IPS-15b (cell line): Measurements from ENCODE around the gene ANKH.
"Not testable (repeated sequence)": the region's sequence is repeated elsewhere in the genome, so short reads cannot be mapped to it uniquely, and the experiment has no call there.

Source experiments
- H3K27me3 ChIP-seq: one replicate; pipeline ENCODE4 v1.6.1; 2013; ENCODE audit warnings: low read length; ENCODE audit not compliant: control insufficient read depth, insufficient read depth
- H3K36me3 ChIP-seq: one replicate; pipeline ENCODE4 v1.6.1; 2013; ENCODE audit warnings: low read length; ENCODE audit not compliant: control insufficient read depth, insufficient read depth
- H3K4me1 ChIP-seq: one replicate; pipeline ENCODE4 v1.6.1; 2013; ENCODE audit warnings: mild to moderate bottlenecking, low read length; ENCODE audit not compliant: control insufficient read depth, insufficient read depth
- H3K4me3 ChIP-seq: one replicate; pipeline ENCODE4 v1.5.1; 2013; ENCODE audit warnings: low read depth, low read length
- H3K9ac ChIP-seq: one replicate; pipeline ENCODE4 v1.6.1; 2013; ENCODE audit warnings: low read depth, mild to moderate bottlenecking, low read length
- H3K9me3 ChIP-seq: one replicate; pipeline ENCODE4 v1.6.1; 2013; ENCODE audit warnings: mild to moderate bottlenecking, low read length; ENCODE audit not compliant: control insufficient read depth, insufficient read depth

ANKH gene

DNA sequence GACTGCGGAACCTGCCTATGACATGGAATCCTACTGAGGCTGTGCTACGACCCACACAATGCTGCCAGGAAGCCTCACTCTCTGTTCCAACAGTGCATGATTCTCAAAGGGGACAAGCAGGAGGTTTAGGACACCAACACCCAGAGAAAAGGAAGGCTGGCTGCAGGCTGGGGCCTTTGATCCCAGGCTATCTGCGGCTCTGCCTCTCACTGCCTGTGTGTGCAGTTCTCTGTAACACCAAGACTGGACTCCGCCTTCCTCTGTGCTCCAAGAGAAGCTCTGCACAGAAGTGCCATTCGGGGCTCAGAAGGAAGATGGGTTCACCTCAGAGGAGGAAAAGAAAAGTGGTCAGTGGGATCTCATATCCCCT lies 20.5 kb downstream of the ANKH start:
- Histone ChIP-seq H3K4me1 (peaks cover 15% of the 10 kb centered on the region), H3K9ac (no peak overlapping the region), H3K9me3 (no peaks in the 10 kb centered on the region), H3K36me3 (no peaks in the 10 kb centered on the region), H3K27me3 (no peaks in the 10 kb centered on the region), H3K4me3 (no peak overlapping the region)

DNA sequence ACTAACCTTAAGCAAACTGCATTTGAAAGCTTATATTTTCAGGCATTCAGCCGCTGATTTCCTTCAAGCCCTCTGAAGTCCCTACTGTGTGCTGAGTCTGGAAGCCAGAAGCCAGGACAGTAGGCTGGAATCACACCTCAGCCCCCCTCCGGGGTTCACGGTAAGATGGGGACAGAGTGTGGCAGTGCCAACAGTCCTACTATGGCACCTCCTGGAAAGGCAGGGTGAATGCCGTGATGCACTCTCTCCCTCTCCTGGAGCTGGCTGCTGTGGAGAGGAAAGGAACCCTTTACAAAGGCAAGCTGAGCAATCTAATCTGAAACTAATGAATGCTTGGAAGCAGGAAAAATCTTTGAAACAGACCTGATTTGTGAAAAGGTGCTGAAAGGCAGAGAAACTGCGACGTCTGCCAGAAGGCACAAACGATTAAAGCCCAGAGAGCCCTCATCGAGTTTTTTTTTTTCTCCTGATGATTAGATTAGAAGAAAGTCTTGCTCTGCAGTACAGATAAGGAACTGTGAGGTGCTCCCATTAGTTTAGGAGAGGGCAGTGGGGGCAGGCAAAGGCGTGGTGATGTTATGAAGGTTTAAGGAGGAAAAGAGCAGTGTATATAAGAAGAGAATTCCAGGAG lies 21.0 kb downstream of the ANKH start:
- no peaks in the 10 kb centered on the region for H3K36me3 ChIP-seq
- H3K4me3 ChIP-seq: no peak overlapping the region
- H3K27me3 ChIP-seq: no peaks in the 10 kb centered on the region
- no peak overlapping the region for H3K9ac ChIP-seq
- no peaks in the 10 kb centered on the region for H3K9me3 ChIP-seq
- peaks cover 15% of the 10 kb centered on the region for H3K4me1 ChIP-seq

DNA sequence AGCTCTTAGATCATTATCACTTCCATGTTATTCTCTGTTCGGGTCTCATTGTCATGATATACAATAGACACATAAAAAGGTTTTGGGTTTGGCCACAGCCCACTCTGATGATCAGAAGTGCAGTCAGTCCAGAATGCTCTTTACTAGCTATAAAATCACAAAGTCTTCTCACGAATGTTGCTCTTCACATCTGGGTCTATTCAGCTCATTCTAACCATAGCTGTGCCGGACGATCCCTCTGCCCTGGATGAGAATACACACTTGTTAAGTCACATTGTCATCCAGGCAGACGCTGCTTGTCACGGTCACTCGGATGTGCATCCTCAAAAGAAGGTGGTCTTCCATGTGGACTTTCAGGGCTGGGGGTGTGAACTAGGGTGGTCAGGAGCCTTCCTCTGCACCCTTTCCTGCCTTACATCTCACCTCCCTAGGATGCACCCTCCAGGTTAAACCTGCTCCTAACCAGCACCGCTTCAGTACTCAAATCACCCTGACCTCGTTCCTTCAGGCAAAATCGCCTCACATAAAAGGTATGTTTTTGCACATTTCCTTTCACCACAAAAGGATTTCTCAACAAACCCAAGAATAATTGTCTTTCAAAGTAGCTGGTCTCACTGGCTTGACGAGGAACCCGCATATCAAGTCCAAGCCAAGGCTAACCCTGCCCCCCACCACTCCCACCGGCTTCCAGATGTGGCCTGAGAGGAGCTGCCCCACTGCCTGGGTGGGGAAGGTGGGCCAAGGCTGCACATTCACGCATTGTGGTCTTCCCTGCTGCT lies 21.9 kb downstream of the ANKH start:
- Histone ChIP-seq H3K4me3 (no peak overlapping the region), H3K4me1 (peaks cover 15% of the 10 kb centered on the region), H3K36me3 (no peaks in the 10 kb centered on the region), H3K9me3 (no peaks in the 10 kb centered on the region), H3K9ac (no peak overlapping the region), H3K27me3 (no peaks in the 10 kb centered on the region)

DNA sequence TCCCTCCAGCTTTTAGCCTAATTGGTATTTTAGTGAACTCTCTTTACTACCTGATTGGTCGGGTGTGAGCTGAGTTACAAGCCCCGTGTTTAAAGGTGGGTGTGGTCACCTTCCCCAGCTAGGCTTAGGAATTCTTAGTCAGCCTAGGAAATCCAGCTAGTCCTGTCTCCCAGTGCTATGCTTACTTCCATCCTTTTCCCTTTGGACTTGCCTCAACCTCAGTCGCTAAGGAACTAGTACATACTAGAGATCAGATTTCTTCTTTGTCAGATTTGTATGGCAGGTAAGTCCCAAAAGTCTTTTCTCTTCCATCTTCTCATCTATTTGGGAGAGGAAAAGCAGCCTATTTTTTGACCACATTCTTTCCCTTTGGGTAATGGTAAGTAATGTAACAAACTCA lies 22.6 kb downstream of the ANKH start:
- H3K4me3 ChIP-seq, H3K36me3 ChIP-seq, H3K9me3 ChIP-seq, H3K9ac ChIP-seq, H3K27me3 ChIP-seq: not testable (repeated sequence)
- peaks cover 15% of the 10 kb centered on the region for H3K4me1 ChIP-seq

DNA sequence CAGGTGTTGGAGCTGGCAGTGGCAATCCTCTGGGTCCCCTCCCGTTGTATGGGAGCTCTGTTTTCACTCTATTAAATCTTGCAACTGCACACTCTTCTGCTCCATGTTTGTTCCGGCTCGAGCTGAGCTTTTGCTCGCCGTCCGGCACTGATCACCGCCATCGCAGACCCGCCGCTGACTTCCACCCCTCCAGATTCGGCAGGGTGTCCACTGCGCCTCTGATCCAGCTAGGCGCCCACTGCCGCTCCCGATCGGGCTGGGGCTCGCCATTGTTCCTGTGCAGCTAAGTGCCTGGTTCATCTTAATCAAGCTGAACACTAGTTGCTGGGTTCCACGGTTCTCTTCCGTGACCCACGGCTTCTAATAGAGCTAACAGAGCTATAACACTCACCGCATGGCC lies 23.2 kb downstream of the ANKH start:
- Histone ChIP-seq H3K36me3 (no peaks in the 10 kb centered on the region), H3K9ac (no peak overlapping the region), H3K27me3 (no peaks in the 10 kb centered on the region), H3K9me3 (no peaks in the 10 kb centered on the region), H3K4me3 (no peak overlapping the region), H3K4me1 (peaks cover 15% of the 10 kb centered on the region)

DNA sequence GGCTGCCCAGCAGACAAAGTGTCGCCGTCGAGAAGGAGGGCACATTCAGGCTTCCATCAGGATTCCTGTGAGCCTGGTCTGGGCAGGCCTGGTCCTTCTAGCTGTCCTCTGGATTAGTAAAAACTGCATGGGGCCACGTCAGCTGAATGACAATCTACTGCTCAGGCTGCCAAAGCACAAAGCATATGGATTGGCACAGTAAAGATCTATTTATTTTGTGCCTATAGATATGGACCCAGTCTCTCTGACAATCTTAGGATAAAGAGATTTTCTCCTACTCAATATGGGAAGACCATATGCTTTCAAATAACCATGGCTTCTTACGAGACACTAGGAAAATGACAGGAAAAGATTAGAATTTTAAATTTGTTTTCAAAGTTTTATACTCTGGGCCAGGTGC lies 24.1 kb downstream of the ANKH start:
- Histone ChIP-seq H3K36me3 (no peaks in the 10 kb centered on the region), H3K9ac (no peak overlapping the region), H3K9me3 (no peaks in the 10 kb centered on the region), H3K4me3 (no peak overlapping the region), H3K4me1 (peaks cover 15% of the 10 kb centered on the region), H3K27me3 (no peaks in the 10 kb centered on the region)

DNA sequence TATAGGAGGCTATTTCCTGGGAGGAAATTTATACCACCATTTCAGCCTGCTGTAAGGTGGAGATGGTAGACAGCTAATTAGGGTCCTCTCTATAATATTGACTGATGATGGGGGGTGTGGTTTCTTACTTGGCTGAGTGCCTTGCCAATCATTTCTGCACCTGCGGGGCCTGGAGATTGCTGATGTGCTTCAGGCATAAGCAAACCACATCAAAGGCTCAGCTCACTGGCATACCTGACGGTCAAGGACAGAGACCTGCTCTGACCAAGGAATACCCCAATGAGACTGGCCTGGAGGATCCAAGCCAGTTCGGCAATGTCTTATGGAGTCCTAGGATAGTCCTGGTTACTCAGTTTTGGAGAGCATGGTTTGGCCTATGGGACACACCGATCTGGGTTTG lies 29.5 kb downstream of the ANKH start:
- no peaks in the 10 kb centered on the region for H3K36me3 ChIP-seq
- no peaks in the 10 kb centered on the region for H3K4me1 ChIP-seq
- no peaks in the 10 kb centered on the region for H3K9me3 ChIP-seq
- no peak overlapping the region for H3K4me3 ChIP-seq
- H3K9ac ChIP-seq: no peak overlapping the region
- H3K27me3 ChIP-seq: no peaks in the 10 kb centered on the region

DNA sequence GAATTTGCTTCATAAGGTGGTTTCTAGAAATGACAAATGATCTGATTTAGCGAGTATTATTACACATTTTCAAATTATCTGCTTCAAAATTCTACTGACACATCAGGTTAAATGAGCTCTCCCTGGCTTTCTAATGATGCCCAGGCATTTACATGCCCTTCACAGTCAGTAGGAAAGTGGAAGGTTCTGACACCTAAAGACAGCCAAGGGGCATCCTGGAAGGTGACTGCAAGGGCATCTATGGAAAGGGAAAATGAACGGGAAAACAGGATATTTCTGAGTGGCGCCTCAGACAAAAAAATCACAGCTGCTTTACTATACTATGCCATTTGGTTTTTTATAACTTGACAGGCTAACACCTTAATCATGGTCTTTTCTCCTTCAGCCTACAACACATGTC lies 31.0 kb downstream of the ANKH start:
- Histone ChIP-seq H3K36me3 (no peaks in the 10 kb centered on the region), H3K9ac (no peak overlapping the region), H3K4me3 (no peak overlapping the region), H3K9me3 (no peaks in the 10 kb centered on the region), H3K27me3 (no peaks in the 10 kb centered on the region), H3K4me1 (no peaks in the 10 kb centered on the region)

DNA sequence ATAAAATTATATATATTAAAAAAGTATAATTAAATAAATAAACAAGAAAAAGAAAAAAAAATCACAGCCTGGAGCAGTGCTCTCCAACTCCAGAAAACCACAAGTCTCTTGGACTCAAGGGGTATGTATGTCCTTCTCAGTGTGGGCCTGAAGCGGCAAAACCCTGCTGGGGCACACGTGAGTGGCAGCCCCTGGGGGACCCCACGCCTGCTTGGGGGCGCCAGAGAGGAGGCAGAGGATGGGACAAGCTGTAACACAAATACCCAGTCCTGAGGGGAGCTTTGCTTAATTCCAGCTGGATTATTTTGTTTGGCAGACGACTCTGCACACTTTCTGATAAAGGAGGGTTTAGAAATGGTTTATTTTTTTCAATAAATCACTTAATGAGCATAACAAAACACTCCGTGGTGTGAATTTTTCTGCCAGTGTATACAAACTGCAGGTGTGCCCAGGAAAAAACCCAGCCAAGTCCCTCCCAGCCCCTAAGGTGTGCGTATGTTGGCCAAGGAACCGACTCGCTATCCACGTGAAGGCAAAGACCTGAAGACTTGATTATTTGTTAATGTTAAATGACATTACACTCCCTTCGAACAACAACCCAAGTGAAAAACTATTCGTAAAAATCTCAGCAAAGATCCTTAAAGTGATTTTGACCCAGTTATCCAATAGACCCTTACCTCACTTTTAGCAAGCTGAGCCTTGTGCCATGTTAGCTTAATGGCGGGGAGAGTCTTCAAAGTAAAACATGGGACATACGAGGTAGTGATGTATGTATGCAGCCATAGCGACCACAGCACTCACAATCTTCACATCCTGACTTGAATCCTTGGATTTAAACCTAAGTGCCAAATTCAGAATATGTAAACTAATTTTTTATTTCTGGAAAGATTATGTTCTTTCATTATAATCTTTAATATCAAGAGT lies 32.9 kb downstream of the ANKH start:
- Histone ChIP-seq H3K9me3 (no peaks in the 10 kb centered on the region), H3K36me3 (no peaks in the 10 kb centered on the region), H3K4me3 (no peak overlapping the region), H3K27me3 (no peaks in the 10 kb centered on the region), H3K9ac (no peak overlapping the region), H3K4me1 (no peaks in the 10 kb centered on the region)

DNA sequence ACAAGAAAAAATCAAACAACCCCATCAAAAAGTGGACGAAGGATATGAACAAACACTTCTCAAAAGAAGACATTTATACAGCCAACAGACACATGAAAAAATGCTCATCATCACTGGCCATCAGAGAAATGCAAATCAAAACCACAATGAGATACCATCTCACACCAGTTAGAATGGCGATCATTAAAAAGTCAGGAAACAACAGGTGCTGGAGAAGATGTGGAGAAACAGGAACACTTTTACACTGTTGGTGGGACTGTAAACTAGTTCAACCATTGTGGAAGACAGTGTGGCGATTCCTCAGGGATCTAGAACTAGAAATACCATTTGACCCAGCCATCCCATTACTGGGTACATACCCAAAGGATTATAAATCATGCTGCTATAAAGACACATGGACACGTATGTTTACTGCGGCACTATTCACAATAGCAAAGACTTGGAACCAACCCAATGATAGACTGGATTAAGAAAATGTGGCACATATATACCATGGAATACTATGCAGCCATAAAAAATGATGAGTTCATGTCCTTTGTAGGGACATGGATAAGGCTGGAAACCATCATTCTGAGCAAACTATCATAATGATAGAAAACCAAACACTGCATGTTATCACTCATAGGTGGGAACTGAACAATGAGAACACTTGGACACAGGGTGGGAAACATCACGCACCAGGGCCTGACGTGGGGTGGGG lies 34.0 kb downstream of the ANKH start:
- not testable (repeated sequence) for H3K4me3 ChIP-seq

More for the DNA sequence above, 34.0 kb downstream of the ANKH start:
- H3K4me1 ChIP-seq, H3K27me3 ChIP-seq, H3K36me3 ChIP-seq, H3K9me3 ChIP-seq, H3K9ac ChIP-seq: not testable (repeated sequence)
